NCI-H774 (cell line): ENCODE data around the gene COL19A1.
"Not testable (repeated sequence)": the region's sequence is repeated elsewhere in the genome, so short reads cannot be mapped to it uniquely, and the experiment has no call there.

ENCODE experiments used
- DNase-seq: peaks from one replicate; lab custom pipeline; 2025; lab: John Stamatoyannopoulos, UW

Gene COL19A1

DNA sequence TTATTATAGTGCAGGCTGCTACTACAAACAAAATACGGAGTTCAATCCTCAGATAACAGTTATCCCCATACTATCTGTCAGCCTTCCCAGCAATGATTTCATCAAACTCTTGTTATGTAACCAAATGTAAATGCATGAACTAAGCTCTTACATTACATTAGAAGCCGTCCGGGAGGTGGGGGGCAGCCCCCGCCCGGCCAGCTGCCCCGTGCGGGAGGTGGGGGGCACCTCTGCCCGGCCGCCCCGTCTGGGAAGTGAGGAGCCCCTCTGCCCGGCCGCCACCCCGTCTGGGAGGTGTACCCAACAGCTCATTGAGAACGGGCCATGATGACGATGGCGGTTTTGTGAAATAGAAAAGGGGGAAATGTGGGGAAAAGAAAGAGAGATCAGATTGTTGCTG lies 99.6 kb downstream of the COL19A1 start:
- DNase-seq: not testable (repeated sequence)

DNA sequence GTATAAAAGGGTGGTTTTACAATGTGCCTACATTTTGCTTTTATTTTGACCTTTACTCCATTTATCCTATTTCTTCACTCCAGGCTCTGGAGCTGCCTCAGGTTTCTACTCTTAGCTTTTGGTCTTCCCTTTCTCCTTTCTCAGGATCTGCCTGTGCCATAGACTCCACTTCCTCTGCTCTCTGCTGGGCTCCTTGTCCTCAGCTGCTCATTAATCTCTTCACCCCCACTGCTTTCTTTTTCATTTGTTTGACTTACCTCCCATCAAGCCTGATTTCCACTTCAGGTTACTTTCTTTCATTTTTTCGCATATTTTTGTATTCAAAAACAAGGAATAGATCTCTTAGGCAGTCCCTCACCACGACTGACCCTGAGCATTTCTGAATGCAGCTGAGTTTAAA lies 106.8 kb downstream of the COL19A1 start:
- no peak for DNase-seq

DNA sequence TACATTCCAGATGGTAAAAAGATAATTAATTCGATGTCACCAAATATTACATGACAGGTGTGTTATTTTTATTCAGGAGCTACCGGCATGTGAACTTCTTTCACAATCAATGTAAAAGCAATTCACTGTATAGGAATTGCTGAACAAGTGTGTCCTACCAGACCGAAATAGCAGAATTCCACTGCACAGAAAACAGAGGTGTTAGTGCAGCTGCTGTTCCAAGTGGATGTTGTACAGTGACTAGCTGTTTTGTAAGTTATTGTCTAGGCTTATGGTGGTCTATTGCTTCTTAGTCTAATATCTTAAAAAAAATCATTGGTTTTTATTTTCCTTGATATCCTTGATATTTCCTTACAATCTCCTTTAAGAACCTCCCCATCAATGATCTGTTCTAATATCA lies 107.4 kb downstream of the COL19A1 start:
- no peak for DNase-seq

DNA sequence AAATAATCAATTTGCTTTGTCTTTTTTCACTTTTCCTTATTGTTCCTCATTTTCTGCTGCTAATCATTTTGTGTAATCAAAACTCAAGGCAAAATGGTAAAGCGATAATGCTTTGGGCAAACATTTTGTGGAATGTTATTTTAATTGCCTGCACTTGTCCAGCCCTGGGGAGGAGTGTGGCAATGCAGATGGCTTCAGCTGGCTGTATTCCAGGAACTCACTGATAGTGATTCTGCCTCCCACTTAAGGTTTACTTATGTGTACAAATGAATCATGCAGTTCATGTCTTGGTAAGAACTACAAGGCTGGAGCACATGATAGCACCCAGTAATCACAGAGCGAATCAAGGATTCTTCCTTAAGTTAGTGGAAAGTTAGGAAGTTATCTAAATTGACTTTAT lies 107.8 kb downstream of the COL19A1 start:
- DNase-seq: no peak

DNA sequence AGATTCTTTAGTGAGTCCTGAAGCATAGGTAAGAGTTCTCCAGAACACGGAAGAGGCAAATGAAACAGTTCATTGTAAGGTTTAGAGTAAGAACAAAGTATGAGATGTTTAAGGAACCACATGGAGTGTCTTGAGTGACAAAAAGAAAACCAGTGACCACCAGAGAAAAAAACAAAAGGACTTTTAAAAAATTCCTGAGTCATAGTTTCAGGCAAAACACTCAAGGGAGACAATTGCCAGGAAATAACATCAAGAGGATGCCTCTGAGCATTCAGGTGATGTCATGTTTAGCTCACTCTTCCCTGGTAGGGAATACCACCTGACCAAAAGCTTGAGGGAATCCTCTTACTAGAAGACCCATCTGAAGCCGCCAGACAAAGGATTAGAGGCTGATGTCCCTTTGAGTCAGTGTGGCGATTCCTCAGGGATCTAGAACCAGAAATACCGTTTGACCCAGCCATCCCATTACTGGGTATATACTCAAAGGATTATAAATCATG lies 110.3 kb downstream of the COL19A1 start:
- no peak for DNase-seq

DNA sequence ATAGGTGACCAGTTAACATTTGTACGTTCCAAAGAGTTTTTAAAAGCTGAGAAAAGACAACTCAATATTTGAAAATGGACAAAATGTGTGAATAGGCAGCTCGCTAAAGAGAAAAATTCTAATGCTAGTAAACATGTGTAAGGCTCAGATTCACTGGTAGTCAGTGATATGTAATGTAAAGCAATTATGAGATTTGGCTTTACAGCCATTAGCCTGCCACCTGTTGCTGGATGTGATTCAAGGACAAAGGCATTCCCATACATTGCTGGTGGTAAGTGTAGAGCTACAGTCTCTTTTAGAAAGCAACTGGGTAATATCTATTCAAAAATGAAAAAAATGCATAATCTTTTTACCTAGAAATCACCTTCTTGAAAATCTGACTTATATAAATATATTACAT lies 114.3 kb downstream of the COL19A1 start:
- no peak for DNase-seq

DNA sequence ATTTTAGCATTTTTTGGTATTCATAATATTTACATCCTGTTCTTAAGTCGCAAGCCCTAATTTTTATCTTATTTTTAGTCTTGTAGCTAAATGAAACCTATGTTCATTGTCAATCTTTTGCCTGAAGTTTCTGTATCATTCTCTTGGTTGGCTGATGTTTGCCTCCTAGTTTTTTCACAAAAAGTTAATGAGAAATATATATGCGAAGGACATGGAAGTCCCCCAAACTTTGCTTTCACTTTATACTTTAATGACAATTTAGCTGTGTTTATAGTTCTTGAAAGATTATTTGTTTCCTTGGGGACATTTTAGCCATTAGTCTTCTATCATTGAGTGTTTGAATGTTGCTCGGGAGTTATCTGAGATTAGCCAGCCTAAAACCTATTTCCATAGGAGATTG lies 118.2 kb downstream of the COL19A1 start:
- DNase-seq: no peak

DNA sequence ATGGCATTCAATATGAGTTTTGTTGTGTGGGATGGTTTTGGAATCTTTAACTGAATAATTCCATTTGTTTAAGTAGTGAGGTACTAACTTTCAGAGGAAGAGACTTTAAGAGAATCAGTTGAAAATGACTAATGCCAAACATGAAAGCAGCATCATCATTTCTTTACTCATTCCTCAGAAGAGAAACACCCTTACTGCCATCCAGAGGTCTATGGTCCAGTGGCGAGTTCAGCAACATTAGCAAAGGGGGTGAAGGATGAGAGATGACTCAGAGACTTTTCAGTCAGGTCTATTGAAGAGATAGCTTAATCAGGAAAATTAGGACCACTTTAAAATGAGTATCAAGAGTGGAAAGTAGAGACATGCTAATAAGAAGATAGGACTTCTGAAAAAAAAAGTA lies 118.8 kb downstream of the COL19A1 start:
- DNase-seq: no peak

DNA sequence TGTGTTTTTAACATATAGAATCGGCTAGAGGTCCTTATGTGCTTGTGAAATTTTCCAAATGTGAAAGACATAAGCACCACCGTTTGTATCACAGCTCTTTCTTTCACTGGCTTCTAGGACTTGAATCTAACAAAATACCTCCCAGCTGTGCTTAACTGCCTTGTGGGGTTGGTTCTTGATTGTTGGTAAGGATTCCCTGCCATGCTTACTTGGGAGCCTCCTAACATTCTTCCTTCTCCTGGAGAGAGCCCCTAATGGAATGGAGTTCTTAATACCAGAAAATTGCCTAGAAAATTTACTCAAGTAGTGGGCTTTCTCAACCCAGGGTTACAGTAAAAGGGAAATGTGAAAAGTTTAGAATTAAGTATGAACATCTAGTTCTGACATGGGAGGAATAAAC lies 121.2 kb downstream of the COL19A1 start:
- no peak for DNase-seq

DNA sequence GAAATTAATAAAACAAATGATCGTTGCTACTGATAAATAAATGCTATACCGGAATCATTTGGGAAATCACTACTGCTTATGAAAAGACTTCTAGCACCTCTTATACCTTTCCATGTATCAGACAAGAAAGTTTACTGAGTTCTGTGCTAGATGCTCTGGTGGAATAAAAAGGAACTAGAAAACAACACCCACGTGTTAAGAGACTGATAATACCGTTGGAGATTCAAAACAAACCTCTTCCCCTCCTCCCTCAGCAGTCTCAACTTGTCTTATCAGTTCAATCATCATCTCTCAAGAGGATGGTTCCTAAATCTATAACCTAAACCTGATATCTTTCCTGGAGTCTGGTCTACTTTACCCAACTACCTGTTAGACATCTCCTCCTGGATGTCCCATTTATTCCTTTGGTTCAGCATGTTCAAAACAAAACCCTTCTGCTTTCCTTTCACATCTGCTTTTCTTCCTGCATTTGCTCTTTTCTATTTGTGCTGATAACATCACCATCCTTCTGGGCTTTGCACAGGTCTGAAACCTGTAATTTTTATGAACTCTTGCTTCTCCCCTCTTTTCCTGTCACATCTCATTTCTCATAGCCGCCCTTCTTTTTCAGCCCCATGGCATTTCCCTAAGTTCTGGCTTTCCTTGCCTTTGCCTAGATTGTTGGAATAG lies 122.2 kb downstream of the COL19A1 start:
- DNase-seq: no peak

DNA sequence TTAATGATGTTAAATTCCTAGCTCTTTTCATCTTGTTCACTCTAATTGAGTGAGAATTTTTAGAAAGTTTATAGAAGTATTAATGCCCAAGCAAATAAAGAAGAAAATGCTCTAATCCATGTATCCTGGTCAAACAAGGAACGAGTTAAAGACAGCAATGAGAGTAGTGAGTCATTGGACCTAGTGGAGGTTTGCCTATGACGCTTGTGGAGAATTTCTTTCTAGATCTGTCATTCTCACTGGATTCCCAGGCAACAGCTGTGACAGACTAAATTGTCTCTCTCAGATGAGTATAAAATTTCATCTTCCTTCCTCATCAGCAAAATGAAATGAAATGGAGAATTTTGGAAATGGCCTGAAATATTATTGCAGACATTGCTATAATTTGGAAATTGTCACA lies 127.9 kb downstream of the COL19A1 start:
- no peak for DNase-seq

DNA sequence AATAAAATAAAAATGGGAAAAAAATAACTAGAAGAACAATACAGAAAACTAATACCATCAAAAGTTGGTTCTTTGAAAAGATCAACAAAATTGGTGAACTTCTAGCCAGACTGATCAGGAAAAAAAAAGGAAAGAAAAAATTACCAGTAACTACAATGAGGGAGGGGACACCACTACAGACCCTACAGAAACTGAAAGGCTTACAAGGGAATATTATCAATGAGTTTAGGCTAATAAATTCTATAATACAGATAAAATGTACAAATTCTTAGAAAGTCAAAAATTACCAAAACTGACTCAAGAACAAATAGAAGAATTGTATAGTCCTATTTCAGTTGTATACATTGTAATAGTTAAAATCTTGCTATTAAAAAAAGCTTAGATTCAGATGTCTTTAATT lies 141.8 kb downstream of the COL19A1 start:
- no peak for DNase-seq

DNA sequence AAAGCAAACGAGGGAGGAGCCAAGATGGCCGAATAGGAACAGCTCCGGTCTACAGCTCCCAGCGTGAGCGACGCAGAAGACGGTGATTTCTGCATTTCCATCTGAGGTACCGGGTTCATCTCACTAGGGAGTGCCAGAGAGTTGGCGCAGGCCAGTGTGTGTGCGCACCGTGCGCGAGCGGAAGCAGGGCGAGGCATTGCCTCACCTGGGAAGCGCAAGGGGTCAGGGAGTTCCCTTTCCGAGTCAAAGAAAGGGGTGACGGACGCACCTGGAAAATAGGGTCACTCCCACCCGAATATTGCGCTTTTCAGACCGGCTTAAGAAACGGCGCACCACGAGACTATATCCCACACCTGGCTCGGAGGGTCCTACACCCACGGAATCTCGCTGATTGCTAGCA lies 144.0 kb downstream of the COL19A1 start:
- not testable (repeated sequence) for DNase-seq

DNA sequence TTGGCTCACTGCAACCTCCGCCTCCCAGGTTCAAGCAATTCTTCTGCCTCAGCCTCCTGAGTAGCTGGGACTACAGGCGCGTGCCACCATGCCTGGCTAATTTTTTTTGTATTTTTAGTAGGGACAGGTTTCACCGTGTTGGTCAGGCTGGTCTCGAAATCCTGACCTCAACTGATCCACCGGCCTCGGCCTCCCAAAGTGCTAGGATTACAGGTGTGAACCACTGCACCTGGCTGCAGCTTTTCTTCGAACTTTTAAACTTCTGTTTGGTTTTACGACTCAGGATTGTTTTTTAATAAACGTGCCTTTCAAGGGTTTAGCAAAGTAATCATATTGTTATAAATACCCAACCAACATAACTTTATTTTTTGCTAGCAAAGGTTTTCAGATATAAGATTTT lies 156.8 kb downstream of the COL19A1 start:
- DNase-seq: not testable (repeated sequence)

DNA sequence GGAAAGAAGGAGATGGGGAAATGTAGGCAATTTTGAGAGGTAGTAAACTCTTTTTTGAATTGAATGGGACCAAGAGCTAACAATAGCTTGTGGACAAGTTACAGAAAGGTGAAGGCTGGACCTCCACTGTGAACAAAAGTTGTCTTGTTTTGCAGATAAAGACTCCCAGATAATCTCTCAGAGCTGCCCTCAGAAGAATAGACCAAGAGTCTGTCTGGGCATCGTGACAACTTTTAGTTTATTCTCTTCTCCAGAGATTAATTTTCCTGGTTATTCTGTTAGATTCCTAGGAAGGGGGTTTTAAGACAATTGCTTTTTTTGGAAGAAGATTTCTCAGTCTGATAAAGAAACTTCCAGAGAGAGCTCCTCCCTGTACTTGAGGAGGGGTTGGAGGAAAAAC lies 161.9 kb downstream of the COL19A1 start:
- DNase-seq: no peak

DNA sequence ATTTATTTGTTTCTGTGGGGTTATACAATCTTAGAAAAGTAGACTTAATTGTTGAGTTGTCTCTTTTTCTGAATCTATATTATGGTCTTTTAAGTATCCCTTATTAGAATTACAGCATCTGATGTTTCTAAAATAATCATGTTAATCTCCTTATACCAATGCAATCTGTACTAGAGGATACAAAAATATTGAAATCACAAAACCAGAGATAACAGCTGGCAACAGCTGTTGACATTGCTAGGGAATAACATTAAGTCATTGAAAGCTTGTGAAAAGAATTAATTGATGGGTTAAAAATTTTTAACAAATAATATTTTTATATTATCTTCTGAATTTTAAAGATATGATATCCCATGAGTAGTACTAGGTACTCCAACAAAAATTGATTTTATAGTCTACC lies 162.6 kb downstream of the COL19A1 start:
- DNase-seq: no peak

DNA sequence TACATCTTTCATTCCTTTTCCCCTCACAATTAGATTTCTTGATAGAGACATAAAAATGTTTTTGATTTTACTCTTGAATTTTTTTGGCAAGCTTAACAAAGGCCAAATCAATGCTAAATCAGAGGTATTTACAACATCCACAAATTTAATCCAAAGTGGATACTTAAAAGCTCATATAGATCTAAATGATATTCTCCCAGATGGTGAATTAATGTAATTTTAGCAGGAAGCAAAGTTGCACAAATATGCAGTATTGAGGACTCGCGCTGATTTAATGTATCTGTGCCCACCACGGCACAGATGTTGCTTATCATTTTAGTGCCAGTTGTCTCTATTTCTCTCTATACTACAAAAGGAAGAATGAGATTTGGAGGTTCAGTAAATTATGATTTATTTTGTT lies 167.4 kb downstream of the COL19A1 start:
- no peak for DNase-seq

DNA sequence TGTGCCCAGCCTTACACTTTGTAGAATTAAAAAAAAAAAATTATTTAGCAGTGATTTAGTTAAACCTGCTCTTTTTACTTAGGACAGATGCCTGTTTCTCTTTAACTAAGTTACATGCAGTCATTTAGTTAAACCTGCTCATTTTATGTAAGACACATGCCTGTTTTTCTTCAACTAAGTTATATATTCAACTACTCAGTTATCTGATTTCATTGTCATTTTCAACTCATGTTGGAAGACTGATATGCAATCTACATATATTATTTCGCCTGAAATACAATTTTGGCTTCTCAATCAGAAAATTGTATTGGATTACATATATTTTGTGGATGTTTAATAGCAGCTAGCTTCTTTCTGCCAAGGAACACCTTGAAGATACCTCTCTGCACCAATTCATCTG lies 171.1 kb downstream of the COL19A1 start:
- DNase-seq: no peak

DNA sequence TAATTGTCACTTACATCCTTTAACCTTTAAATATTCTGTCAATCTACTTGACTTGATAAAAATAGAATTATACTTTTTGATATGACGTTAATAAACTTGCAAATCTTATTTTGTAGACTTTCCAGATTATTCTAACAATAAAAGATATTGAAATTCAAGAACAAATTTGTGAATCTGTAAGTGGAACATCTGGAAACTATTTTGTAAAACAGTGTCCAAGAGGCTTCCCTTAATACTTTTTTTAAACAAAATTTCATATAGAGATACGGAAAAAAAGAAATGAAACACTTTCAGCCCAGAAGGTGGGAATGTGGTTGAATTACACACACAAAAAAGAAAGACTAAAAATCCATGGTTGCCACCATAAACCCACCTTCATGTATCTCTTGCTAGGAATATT lies 174.4 kb downstream of the COL19A1 start:
- DNase-seq: no peak

DNA sequence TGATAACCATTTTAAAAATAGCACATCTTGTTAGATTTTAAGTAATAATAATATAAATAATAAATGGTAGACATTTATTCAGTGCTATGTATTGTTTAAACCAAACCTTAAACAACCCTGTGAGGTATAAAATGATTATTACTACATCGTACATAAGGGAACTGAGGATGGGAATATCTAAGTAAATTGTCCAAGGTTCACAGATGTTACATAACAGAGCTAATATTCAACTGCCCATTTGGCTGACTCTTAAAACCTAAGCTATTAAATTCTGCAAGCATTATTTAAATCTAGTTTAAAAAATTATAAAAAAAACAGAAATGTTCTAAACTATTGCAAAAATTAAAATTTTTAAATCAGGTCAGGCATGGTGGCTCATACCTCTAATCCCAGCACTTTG lies 175.1 kb downstream of the COL19A1 start:
- no peak for DNase-seq

DNA sequence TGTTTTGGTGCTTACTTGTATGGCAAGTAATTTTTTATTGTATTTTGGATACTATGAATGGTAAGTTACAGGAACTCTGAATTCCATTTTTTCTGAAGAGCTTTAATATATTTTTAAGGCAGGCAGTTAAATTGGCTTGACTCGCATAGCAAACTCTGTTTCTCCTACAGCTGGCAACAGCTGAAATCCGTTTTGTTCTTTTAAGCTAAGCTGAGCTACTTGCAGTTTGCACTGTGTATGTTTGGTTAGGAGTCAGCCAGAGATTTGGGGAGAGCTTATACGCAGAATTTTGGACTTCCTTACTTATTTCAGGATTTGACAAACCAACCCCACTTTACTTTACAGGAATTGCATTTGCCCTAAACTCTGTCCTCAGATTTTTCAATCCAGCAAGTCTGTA lies 179.1 kb downstream of the COL19A1 start:
- no peak for DNase-seq

DNA sequence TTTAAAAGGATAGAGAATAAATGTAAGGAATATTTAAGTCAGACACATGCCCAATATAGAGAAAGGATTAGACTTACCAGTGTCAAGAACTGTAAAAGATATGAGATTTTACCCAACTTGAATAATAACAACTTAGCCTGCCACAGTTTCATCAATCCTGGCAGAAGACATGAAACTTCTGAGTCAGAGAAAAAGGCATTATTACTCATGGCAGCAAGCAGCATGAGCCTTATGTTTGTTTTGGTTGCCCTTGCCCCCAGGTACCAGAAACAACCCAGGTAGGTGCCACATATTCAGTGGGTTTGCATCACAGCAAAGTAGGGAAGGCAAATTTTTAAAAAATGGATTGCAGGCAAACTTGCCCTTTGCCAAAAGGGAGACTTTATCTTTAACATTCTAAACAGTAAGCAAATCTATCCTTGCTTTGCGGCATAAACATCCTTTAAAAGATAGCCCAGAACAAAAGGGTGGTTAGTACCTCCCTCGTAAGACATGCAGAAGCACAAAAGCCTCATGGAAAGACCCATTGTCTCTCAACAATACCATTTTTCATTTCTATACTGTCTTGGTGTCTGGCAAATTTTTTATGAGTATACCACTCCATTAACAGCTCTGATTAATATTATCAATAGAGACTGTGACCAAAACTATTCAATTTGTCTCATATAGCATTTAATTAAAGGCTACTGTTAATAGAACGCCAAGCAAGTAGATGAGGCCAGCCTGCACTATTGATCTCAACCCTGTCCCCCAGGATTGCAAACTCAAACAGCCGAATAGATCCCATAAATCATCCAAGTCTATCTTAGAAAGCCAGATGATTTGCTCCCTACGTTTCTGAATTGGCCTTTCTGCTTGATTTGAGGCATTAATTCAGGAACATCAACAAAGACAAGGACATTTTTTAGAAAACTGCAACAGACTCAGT lies 185.1 kb downstream of the COL19A1 start:
- DNase-seq: no peak

DNA sequence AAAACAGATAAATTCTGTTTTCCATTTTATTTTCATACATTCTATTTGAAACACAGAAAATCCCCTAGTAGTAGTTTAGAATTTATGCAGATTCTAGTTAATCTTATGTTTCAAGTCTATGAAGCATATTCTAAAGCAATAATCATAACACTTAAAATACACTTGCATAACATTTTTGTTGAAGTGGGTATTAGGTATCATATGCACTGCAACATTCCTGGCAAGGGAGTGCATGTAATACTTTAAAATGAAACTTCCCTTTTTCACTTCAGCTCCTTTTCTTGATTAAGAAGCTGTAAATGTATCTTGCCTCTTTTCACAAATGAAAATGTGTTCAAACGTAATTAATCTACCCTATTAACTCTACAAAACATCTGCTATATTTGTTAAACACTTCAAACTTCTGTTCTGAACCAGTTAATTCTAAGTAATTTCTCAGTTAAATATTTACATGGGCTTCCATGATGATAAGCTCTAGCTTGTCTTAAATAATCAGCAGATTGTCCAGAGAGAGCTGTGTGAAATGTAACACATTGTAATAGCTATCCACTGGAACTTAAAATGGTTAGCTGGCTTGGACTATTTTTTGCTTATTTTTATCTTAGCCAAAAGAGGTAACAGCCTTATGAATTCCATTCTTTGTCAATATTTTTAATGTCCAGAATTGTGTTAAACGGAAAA lies 192.8 kb downstream of the COL19A1 start:
- DNase-seq: peak; percentile 51
